Caco-2 (cell line): ENCODE measurements around the gene ANKRD42. TPM values are rescaled to one million over a fixed set of nuclear protein-coding genes. Genes with fewer than 3 reads are reported as not detected.

Experiments
- BruUV-seq: library from RNA; stranded (reverse); fragments of 400-500 nt; replicated peaks from 2 replicates; lab custom pipeline; 2021; lab: Mats Ljungman, UMichigan
- CTCF ChIA-PET: fragments of 300-600 bp; sonication (Branson Sonifier 250); formaldehyde crosslinking; loops from one replicate; lab custom pipeline; 2022; ENCODE audit warnings: antibody characterized with exemption; lab: Charles Lee
- POLR2A ChIA-PET: fragments of 300-600 bp; sonication (Branson Sonifier 250); formaldehyde crosslinking; loops from one replicate; lab custom pipeline; 2022; ENCODE audit warnings: antibody characterized with exemption; lab: Charles Lee
- DNase-seq, 2 experiments: peaks; one replicate each; pipeline versions ENCODE4 v3.0.0 to v3.0.0-alpha.2; 2020 to 2022
- H3K27me3 ChIP-seq: replicated peaks from 2 replicates; pipeline ENCODE4 v1.6.0; 2011; ENCODE audit warnings: low read length; ENCODE audit not compliant: control insufficient read depth, insufficient read depth
- H3K36me3 ChIP-seq: 2 replicates; pipeline ENCODE4 v1.5.1; 2011; ENCODE audit warnings: low read length; ENCODE audit not compliant: control insufficient read depth, insufficient read depth
- H3K4me1 ChIP-seq: fragments of 250-450 bp; sonication (Bioruptor Pico); 2 replicates; pipeline ENCODE4 v1.5.1; 2020; ENCODE audit warnings: mild to moderate bottlenecking
- H3K4me3 ChIP-seq: 2 replicates; pipeline ENCODE4 v1.5.1; 2011; ENCODE audit warnings: low read depth, mild to moderate bottlenecking, control low read depth, low read length
- H3K9me3 ChIP-seq: fragments of 250-450 bp; sonication (Bioruptor Pico); 2 replicates; pipeline ENCODE4 v1.5.1; 2020; ENCODE audit warnings: mild to moderate bottlenecking, moderate library complexity
- H3K27ac Mint-ChIP-seq: one replicate; pipeline ENCODE4 v1.8.0; 2022; ENCODE audit warnings: mixed read lengths; ENCODE audit not compliant: unreplicated experiment
- H3K27me3 Mint-ChIP-seq: one replicate; pipeline ENCODE4 v1.8.0; 2022; ENCODE audit warnings: mixed read lengths; ENCODE audit not compliant: insufficient read depth, unreplicated experiment
- H3K36me3 Mint-ChIP-seq: one replicate; pipeline ENCODE4 v1.8.0; 2022; ENCODE audit warnings: mild to moderate bottlenecking, mixed read lengths; ENCODE audit not compliant: insufficient read depth, unreplicated experiment
- H3K4me1 Mint-ChIP-seq: one replicate; pipeline ENCODE4 v1.8.0; 2022; ENCODE audit warnings: low read depth, mixed read lengths; ENCODE audit not compliant: unreplicated experiment
- H3K4me3 Mint-ChIP-seq: one replicate; pipeline ENCODE4 v1.8.0; 2022; ENCODE audit warnings: mild to moderate bottlenecking, moderate library complexity, mixed read lengths; ENCODE audit not compliant: unreplicated experiment
- H3K9me3 Mint-ChIP-seq: one replicate; pipeline ENCODE4 v1.8.0; 2022; ENCODE audit warnings: mixed read lengths; ENCODE audit not compliant: unreplicated experiment
- intact Hi-C: fragments of 100-400 bp; cut with micrococcal nuclease; formaldehyde crosslinking; loops from one replicate; pipeline ENCODE4 v1.10.0; 2022; ENCODE audit not compliant: unreplicated experiment
- total RNA-seq: library from RNA; stranded (reverse); gene quantifications from 2 replicates; pipeline ENCODE4 v1.2.3, GENCODE V29; 2022
- TF ChIP-seq, protein P1 (sequence below), 2 experiments: fragments of 200-600 bp in 1 of 2; IDR thresholded peaks; 1 replicate in 1 of 2; 2 replicates in 1 of 2; pipeline versions ENCODE4 v1.5.1 to v1.8.0; 2011 to 2022; ENCODE audit warnings: antibody characterized with exemption in 1 of 2, control low read depth in 1 of 2, inconsistent platforms in 1 of 2, low read depth in 1 of 2, low read length in 1 of 2, mild to moderate bottlenecking in 1 of 2, moderate library complexity in 1 of 2; ENCODE audit not compliant: insufficient read depth in 1 of 2, severe bottlenecking in 1 of 2, unreplicated experiment in 1 of 2

Gene ANKRD42
- total RNA-seq, 1 experiment from 2014 or later, result 8.3 TPM

DNA sequence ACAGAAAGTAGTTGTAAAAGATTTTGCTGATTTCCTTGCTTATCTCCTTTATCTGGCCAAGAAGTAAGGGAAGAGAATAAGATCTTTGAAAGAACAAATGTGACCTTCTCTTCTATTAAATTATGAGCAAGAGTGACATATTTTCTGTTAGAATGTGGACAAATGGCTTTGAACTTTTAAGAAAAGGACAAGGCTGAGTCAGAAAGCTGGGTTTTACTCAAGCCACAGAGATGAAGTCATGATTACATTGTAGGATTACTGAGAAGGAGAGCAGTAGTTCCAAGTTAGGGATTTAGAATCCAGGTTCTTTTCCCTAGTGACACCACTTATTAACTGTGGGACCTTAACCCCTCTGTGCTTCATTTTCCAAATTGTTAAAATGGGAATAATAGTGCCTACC lies 79.1 kb downstream of the ANKRD42 start:
- Histone ChIP-seq H3K27me3 (no peaks in the 10 kb centered on the region), H3K36me3 (peaks cover 1% of the 10 kb centered on the region; the same call in 1 of the 2 replicates), H3K9me3 (no peaks in the 10 kb centered on the region), H3K4me1 (peaks cover 21% of the 10 kb centered on the region), H3K4me3 (no peak overlapping the region)
- Mint-ChIP-seq H3K27me3 (no peaks in the 10 kb centered on the region), H3K4me1 (peaks cover 27% of the 10 kb centered on the region), H3K4me3 (no peak overlapping the region), H3K36me3 (peaks cover 69% of the 10 kb centered on the region), H3K27ac (no peak overlapping the region), H3K9me3 (peaks cover 8% of the 10 kb centered on the region)
- ChIA-PET POLR2A (no interaction called here), CTCF (no interaction called here)
- DNase-seq, result no peak
- TF ChIP-seq, protein P1, sequence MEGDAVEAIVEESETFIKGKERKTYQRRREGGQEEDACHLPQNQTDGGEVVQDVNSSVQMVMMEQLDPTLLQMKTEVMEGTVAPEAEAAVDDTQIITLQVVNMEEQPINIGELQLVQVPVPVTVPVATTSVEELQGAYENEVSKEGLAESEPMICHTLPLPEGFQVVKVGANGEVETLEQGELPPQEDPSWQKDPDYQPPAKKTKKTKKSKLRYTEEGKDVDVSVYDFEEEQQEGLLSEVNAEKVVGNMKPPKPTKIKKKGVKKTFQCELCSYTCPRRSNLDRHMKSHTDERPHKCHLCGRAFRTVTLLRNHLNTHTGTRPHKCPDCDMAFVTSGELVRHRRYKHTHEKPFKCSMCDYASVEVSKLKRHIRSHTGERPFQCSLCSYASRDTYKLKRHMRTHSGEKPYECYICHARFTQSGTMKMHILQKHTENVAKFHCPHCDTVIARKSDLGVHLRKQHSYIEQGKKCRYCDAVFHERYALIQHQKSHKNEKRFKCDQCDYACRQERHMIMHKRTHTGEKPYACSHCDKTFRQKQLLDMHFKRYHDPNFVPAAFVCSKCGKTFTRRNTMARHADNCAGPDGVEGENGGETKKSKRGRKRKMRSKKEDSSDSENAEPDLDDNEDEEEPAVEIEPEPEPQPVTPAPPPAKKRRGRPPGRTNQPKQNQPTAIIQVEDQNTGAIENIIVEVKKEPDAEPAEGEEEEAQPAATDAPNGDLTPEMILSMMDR (IDR thresholded peaks at IDR 0.05; ENCODE audit: insufficient read depth in 1 of 2, low read depth in 1 of 2, low read length in 1 of 2, severe bottlenecking in 1 of 2, unreplicated experiment in 1 of 2), result no peak
- no TSS peak for BruUV-seq
- intact Hi-C loops, result no loop called here

DNA sequence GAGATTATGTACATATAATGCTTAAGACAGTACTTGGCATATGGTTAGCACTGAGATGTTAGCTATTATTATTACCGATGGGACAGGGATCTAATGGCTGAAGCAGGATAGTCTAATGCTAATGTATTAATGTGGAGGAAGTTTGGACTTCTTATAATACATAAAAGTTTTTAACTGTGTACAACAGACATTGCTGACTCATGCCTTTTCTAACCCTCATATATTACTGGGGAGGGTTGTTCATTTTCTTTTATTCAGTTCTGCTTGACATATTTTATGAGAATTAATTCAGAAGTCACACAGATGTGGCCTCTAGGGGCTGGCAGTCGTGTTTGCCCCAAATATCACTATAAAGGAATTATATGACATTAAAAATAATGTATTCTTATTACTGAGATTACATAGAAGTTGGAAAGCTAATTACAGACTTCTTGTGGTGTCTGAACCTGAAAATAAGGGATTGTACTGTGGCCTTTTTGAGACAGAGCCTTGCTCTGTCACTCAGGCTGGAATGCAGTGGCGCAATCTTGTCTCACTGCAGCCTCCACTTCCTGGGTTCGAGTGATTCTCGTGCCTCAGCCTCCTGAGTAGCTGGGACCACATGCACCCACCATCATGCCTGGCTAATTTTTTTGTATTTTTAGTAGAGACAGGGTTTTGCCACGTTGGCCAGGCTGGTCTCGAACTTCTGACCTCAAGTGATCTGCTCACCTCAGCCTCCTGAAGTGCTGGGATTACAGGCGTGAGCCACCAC lies 82.6 kb downstream of the ANKRD42 start:
- Mint-ChIP-seq H3K27ac (no peak overlapping the region), H3K4me3 (no peak overlapping the region), H3K36me3 (peaks cover 59% of the 10 kb centered on the region), H3K9me3 (no peaks in the 10 kb centered on the region), H3K4me1 (peaks cover 7% of the 10 kb centered on the region), H3K27me3 (no peaks in the 10 kb centered on the region)
- Histone ChIP-seq H3K4me1 (peaks cover 9% of the 10 kb centered on the region; the same call in 1 of the 2 replicates), H3K9me3 (no peaks in the 10 kb centered on the region), H3K36me3 (peaks cover 1% of the 10 kb centered on the region; the same call in 1 of the 2 replicates), H3K4me3 (no peak overlapping the region), H3K27me3 (no peaks in the 10 kb centered on the region)
- no TSS peak for BruUV-seq
- intact Hi-C loops, result no loop called here
- POLR2A ChIA-PET, result no interaction called here
- TF ChIP-seq, protein P1 (IDR thresholded peaks at IDR 0.05; ENCODE audit: insufficient read depth in 1 of 2, low read depth in 1 of 2, low read length in 1 of 2, severe bottlenecking in 1 of 2, unreplicated experiment in 1 of 2), result no peak
- DNase-seq, result no peak
- CTCF ChIA-PET, result no interaction called here

DNA sequence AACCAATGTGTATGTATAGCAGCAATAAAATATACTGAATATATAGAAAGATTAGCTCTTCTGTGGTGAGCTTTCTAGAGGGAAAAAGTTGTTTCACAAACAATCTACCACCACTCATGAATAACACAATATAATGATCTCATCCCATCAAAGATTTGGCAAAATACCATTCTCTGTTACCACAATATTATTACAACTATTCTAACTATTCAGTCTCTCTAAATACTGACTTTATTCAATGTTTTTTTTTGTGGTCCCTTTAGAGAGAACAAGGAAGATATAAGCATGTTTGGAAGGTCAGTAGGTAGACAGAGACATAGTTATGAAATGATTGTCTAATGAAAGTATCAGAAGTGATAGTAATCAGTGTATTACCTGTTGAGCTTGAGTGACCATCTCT lies 84.8 kb downstream of the ANKRD42 start:
- CTCF ChIA-PET, result no interaction called here
- Histone ChIP-seq H3K4me3 (no peak overlapping the region), H3K27me3 (no peaks in the 10 kb centered on the region), H3K36me3 (peaks cover 1% of the 10 kb centered on the region; the same call in 1 of the 2 replicates), H3K9me3 (no peaks in the 10 kb centered on the region), H3K4me1 (peaks cover 9% of the 10 kb centered on the region; the same call in 1 of the 2 replicates)
- TF ChIP-seq, protein P1 (IDR thresholded peaks at IDR 0.05; ENCODE audit: insufficient read depth in 1 of 2, low read depth in 1 of 2, low read length in 1 of 2, severe bottlenecking in 1 of 2, unreplicated experiment in 1 of 2), result no peak
- H3K4me3 Mint-ChIP-seq, result no peak overlapping the region
- no peak for DNase-seq
- POLR2A ChIA-PET, result no interaction called here
- no peaks in the 10 kb centered on the region for H3K9me3 Mint-ChIP-seq
- H3K4me1 Mint-ChIP-seq, result peaks cover 14% of the 10 kb centered on the region
- H3K27me3 Mint-ChIP-seq, result no peaks in the 10 kb centered on the region
- BruUV-seq, result no TSS peak
- intact Hi-C loops, result no loop called here
- peaks cover 42% of the 10 kb centered on the region for H3K36me3 Mint-ChIP-seq
- H3K27ac Mint-ChIP-seq, result no peak overlapping the region
